Thyroid gland (tissue), 4 donors: ENCODE data around the gene SORD.
"Not testable (repeated sequence)": the region's sequence is repeated elsewhere in the genome, so short reads cannot be mapped to it uniquely, and the experiment has no call there.

Experiments used
- CTCF ChIP-seq, 6 experiments: fragments of 200-600 bp in 3 of 6; fragments of 450-650 bp in 3 of 6; sonication (generic) in 3 of 6; IDR thresholded peaks; one replicate each; pipeline ENCODE4 v1.5.1; 2016 to 2019; ENCODE audit warnings: antibody characterized with exemption in 6 of 6, mild to moderate bottlenecking in 2 of 6, inconsistent platforms in 1 of 6, moderate library complexity in 1 of 6
- POLR2A ChIP-seq, 2 donors: fragments of 450-650 bp; IDR thresholded peaks; one replicate each; pipeline ENCODE4 v1.6.1; 2017; ENCODE audit warnings: antibody characterized with exemption in 2 of 2, mild to moderate bottlenecking in 2 of 2, moderate library complexity in 1 of 2

GRCh38 chr15:45082412-45082811 lies 59.4 kb downstream of the SORD start:
- TF ChIP-seq CTCF, POLR2A (IDR thresholded peaks at IDR 0.05): not testable (repeated sequence)
